Esophagus squamous epithelium (tissue), 5 donors: ENCODE results near the gene ESR1. TPM values are rescaled to one million over a fixed set of nuclear protein-coding genes. Genes with fewer than 3 reads are reported as not detected.
"Not testable (repeated sequence)": the region's sequence is repeated elsewhere in the genome, so short reads cannot be mapped to it uniquely, and the experiment has no call there.

Source experiments
- DNase-seq: peaks from one replicate; lab custom pipeline; 2025; lab: John Stamatoyannopoulos, UW
- H3K27ac ChIP-seq, 4 donors: fragments of 200-600 bp; sonication (generic); one replicate each; pipeline ENCODE4 v1.5.1; 2016 to 2019; ENCODE audit warnings: mild to moderate bottlenecking in 1 of 4
- H3K27me3 ChIP-seq, 4 donors: fragments of 200-600 bp; sonication (generic); 1 replicate in 3 of 4; 2 replicates in 1 of 4; pipeline versions ENCODE4 v1.5.1 to v1.6.0; 2017 to 2021; ENCODE audit warnings: antibody characterized with exemption in 1 of 4
- H3K36me3 ChIP-seq, 3 donors: fragments of 200-600 bp; sonication (generic); one replicate each; pipeline ENCODE4 v1.5.1; 2016 to 2019
- H3K4me1 ChIP-seq, 3 donors: fragments of 200-600 bp; sonication (generic); one replicate each; pipeline ENCODE4 v1.5.1; 2017 to 2019
- H3K4me3 ChIP-seq, 4 donors: fragments of 200-600 bp; sonication (generic); 1 replicate in 3 of 4; 2 replicates in 1 of 4; pipeline ENCODE4 v1.5.1; 2016 to 2019; ENCODE audit warnings: mild to moderate bottlenecking in 2 of 4, moderate library complexity in 1 of 4
- H3K9me3 ChIP-seq, 3 donors: fragments of 200-600 bp; sonication (generic); one replicate each; pipeline ENCODE4 v1.5.1; 2016 to 2019
- CTCF ChIP-seq, 6 experiments: fragments of 450-650 bp in 4 of 6; fragments of 200-600 bp in 2 of 6; sonication (generic) in 2 of 6; IDR thresholded peaks; one replicate each; pipeline ENCODE4 v1.5.1; 2016 to 2019; ENCODE audit warnings: antibody characterized with exemption in 6 of 6, mild to moderate bottlenecking in 4 of 6, moderate library complexity in 4 of 6
- POLR2A ChIP-seq, 4 donors: fragments of 450-650 bp; IDR thresholded peaks; one replicate each; pipeline ENCODE4 v1.6.1; 2017; ENCODE audit warnings: antibody characterized with exemption in 4 of 4, mild to moderate bottlenecking in 4 of 4, moderate library complexity in 3 of 4
- WGBS, 2 donors: methylation state at CpG; one replicate each; pipeline ENCODE4 v1.1.5; 2018; 5-methylcytosine and 5-hydroxymethylcytosine counted together
- intact Hi-C: fragments of 100-400 bp; cut with DNase I; formaldehyde crosslinking; loops from one replicate; pipeline ENCODE4 v1.15.0; 2022
- total RNA-seq, 4 donors: library from RNA; depleted of rRNA; stranded (reverse); fragments of >200 nt; gene quantifications; one replicate each; pipeline ENCODE4 v1.1.0, GENCODE V29; 2016
- donor health status: DM: yes; HTN: yes; CAD: no.

Gene ESR1
- total RNA-seq, 4 donors from 2014 or later, result 0.40 to 1.1 (median 0.95) TPM; not detected in 1

GRCh38 chr6:151862461-151862860, 55.0 kb downstream of the ESR1 start:
- H3K27me3 ChIP-seq, result no peaks in the 10 kb centered on the region
- no peak overlapping the region for H3K4me3 ChIP-seq
- no peaks in the 10 kb centered on the region for H3K9me3 ChIP-seq
- no peak for DNase-seq
- no peaks in the 10 kb centered on the region for H3K36me3 ChIP-seq
- no peak overlapping the region for H3K27ac ChIP-seq
- WGBS, 2 donors, result 100% methylated on average over 3 of the region's 3 CpGs
- no peak for TF ChIP-seq CTCF (IDR thresholded peaks at IDR 0.05)
- no peak for TF ChIP-seq POLR2A (IDR thresholded peaks at IDR 0.05)
- intact Hi-C loops, result no loop called here
- no peaks in the 10 kb centered on the region for H3K4me1 ChIP-seq

DNA sequence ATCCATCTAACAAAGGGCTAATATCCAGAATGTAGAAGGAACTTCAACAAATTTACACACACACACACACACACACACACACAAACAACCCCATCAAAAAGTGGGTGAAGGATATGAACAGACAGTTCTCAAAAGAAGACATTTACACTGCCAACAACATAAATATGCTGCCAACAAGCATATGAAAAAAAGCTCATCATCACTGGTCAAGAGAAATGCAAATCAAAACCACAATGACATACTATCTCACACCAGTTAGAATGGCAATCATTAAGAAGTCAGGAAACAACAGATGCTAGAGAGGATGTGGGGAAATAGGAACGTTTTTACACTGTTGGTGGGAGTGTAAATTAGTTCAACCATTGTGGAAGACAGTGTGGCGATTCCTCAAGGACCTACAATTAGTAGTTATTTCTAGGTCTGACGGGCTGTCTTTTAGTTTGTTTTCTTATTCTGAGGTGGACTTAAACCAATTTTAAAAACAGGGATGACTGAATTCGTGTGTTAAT, 59.9 kb downstream of the ESR1 start:
- DNase-seq, H3K36me3 ChIP-seq: not testable (repeated sequence)
- 47 to 54% methylated on average over 4 of the region's 4 CpGs for WGBS, 2 donors

DNA sequence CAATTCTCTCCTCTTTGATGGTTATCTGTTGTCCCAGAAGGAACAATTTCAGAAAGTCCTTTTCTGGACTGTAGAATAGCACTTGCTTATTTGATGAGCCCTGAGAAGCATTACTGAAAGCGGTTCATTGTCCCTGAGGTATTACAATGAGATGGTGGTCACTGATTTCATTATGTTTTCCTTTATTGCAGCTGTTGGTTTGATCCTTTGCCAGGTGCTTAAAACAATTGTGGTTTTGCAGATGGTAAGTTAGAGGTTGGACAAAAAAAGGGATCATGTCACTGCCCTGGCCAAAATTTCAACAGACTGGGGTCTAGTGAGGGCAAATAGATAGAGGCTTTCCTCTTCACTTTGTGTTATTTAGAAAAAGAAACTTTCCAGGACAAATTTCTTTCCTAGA, 61.9 kb downstream of the ESR1 start:
- H3K9me3 ChIP-seq, result no peaks in the 10 kb centered on the region
- no peak for DNase-seq
- intact Hi-C loops, result no loop called here
- 25 to 62% methylated on average over 1 of the region's 1 CpG for WGBS, 2 donors
- H3K27me3 ChIP-seq, result no peaks in the 10 kb centered on the region
- no peaks in the 10 kb centered on the region for H3K4me1 ChIP-seq
- H3K4me3 ChIP-seq, result no peak overlapping the region
- H3K27ac ChIP-seq, result no peak overlapping the region
- H3K36me3 ChIP-seq, result no peaks in the 10 kb centered on the region
- TF ChIP-seq POLR2A (IDR thresholded peaks at IDR 0.05) (no peak), CTCF (IDR thresholded peaks at IDR 0.05) (no peak)

More for the DNA sequence above, 59.9 kb downstream of the ESR1 start:
- H3K4me1 ChIP-seq, H3K9me3 ChIP-seq, H3K27ac ChIP-seq, intact Hi-C loops, H3K27me3 ChIP-seq, H3K4me3 ChIP-seq: not testable (repeated sequence)

GRCh38 chr6:151869787-151870186, 62.3 kb downstream of the ESR1 start:
- intact Hi-C loops, result no loop called here
- Histone ChIP-seq H3K9me3 (no peaks in the 10 kb centered on the region), H3K36me3 (no peaks in the 10 kb centered on the region), H3K27ac (no peak overlapping the region), H3K4me3 (no peak overlapping the region), H3K27me3 (no peaks in the 10 kb centered on the region), H3K4me1 (no peaks in the 10 kb centered on the region)
- no peak for DNase-seq
- WGBS, 2 donors, result 46 to 62% methylated on average over 1 of the region's 1 CpG
- no peak for TF ChIP-seq CTCF (IDR thresholded peaks at IDR 0.05)
- no peak for TF ChIP-seq POLR2A (IDR thresholded peaks at IDR 0.05)

GRCh38 chr6:151870375-151870774, 62.9 kb downstream of the ESR1 start:
- no peaks in the 10 kb centered on the region for H3K9me3 ChIP-seq
- intact Hi-C loops, result no loop called here
- DNase-seq, result no peak
- H3K4me3 ChIP-seq, result no peak overlapping the region
- H3K27me3 ChIP-seq, result no peaks in the 10 kb centered on the region
- 87 to 96% methylated on average over 2 of the region's 2 CpGs for WGBS, 2 donors
- TF ChIP-seq POLR2A (IDR thresholded peaks at IDR 0.05) (no peak), CTCF (IDR thresholded peaks at IDR 0.05) (no peak)
- H3K27ac ChIP-seq, result no peak overlapping the region
- no peaks in the 10 kb centered on the region for H3K36me3 ChIP-seq
- no peaks in the 10 kb centered on the region for H3K4me1 ChIP-seq

GRCh38 chr6:151875524-151875923, 68.0 kb downstream of the ESR1 start:
- Histone ChIP-seq H3K27ac (no peak overlapping the region), H3K27me3 (no peaks in the 10 kb centered on the region), H3K36me3 (no peaks in the 10 kb centered on the region), H3K9me3 (no peaks in the 10 kb centered on the region), H3K4me3 (no peak overlapping the region), H3K4me1 (peaks cover 0 to 13% (median 0%) of the 10 kb centered on the region in 3 donors)
- no peak for TF ChIP-seq POLR2A (IDR thresholded peaks at IDR 0.05)
- TF ChIP-seq CTCF (IDR thresholded peaks at IDR 0.05), result no peak
- no peak for DNase-seq
- 0 to 37% methylated on average over 1 of the region's 1 CpG for WGBS, 2 donors
- intact Hi-C loops, result no loop called here
